Pancreas (tissue), 10 donors: ENCODE data around the gene PIM1. TPM values are rescaled to one million over a fixed set of nuclear protein-coding genes. Genes with fewer than 3 reads are reported as not detected.

Source experiments
- ATAC-seq, 4 donors: fragments of 200-7000 bp; cut with Tn5 transposase; one replicate each; pipeline versions ENCODE4 v1.8.0 to v1.9.1; 2020; ENCODE audit warnings: mild to moderate bottlenecking in 4 of 4, moderate library complexity in 4 of 4
- DNase-seq, 6 donors: peaks; one replicate each; pipeline ENCODE4 v3.0.0-alpha.2; 2020
- FAIRE-seq: peaks from 2 replicates; lab custom pipeline; 2012; peaks lifted over from hg19 to GRCh38; lab: Jason Lieb, UNC
- H3K27ac ChIP-seq, 4 donors: fragments of 200-600 bp; sonication (generic); 1 replicate in 3 of 4; 2 replicates in 1 of 4; pipeline versions ENCODE4 v1.5.0 to v1.8.0; 2020
- H3K27me3 ChIP-seq, 4 donors: fragments of 200-600 bp; one replicate each; pipeline ENCODE4 v1.8.0; 2021
- H3K36me3 ChIP-seq, 3 donors: fragments of 200-600 bp; sonication (generic) in 1 of 3; one replicate each; pipeline versions ENCODE4 v1.5.0 to v1.8.0; 2020 to 2021
- H3K4me1 ChIP-seq, 3 donors: fragments of 200-600 bp; one replicate each; pipeline ENCODE4 v1.8.0; 2021
- H3K4me3 ChIP-seq, 4 donors: fragments of 200-600 bp; sonication (generic) in 2 of 4; one replicate each; pipeline versions ENCODE4 v1.5.0 to v1.8.0; 2020 to 2021
- H3K9me3 ChIP-seq, 4 donors: fragments of 200-600 bp; one replicate each; pipeline ENCODE4 v1.8.0; 2021
- WGBS, 2 donors: extraction: QIAGEN DNeasy Blood & Tissue Kit; methylation state at CpG; one replicate each; pipeline ENCODE4 v1.1.7; 2013; 5-methylcytosine and 5-hydroxymethylcytosine counted together
- intact Hi-C, 3 donors: fragments of 100-400 bp; cut with DNase I; formaldehyde crosslinking; loops; one replicate each; pipeline versions ENCODE4 v1.11.1 to v1.14.2; 2022
- polyA plus RNA-seq, 2 donors: library from polyadenylated mRNA; stranded (reverse); fragments of 200-250 nt; gene quantifications; one replicate each; pipeline ENCODE4 v1.2.3, GENCODE V29; 2013
- total RNA-seq, 6 donors: library from RNA; stranded (reverse); fragmentation: NEBNext Ultra II Directional in 4 of 6; extraction: Animal tissue kit (Norgen Biotek cat#: 25700) in 4 of 6; gene quantifications; one replicate each; pipeline versions ENCODE4 v1.2.1 to v1.2.4, GENCODE V29; 2021 to 2023
- TF ChIP-seq, protein P1 (sequence below), 4 donors: fragments of 200-600 bp; sonication (generic) in 3 of 4; IDR thresholded peaks; one replicate each; pipeline versions ENCODE4 v1.5.0 to v1.8.0; 2021; ENCODE audit warnings: antibody characterized with exemption in 4 of 4
- donor health status: healthy with polysubstance abuse.
- donor health status: DM: no; HTN: no; CAD: no; lungs with moderate emphysema.
- donor health status: DM: no; HTN: no; CAD: no.
- donor health status: control.
- donor health status: control.
- donor health status: Bipolar disorder and iron deficiency.
- donor health status: DM: yes; HTN: yes; CAD: no.
- donor health status: DM: no; HTN: no; CAD: no.
- donor health status: DM: no; HTN: no; CAD: no.
- donor health status: DM: yes; HTN: yes; CAD: no.

Gene PIM1
- total and polyA plus RNA-seq, 8 donors: 7.5 to 25.3 (median 14.1) TPM

DNA sequence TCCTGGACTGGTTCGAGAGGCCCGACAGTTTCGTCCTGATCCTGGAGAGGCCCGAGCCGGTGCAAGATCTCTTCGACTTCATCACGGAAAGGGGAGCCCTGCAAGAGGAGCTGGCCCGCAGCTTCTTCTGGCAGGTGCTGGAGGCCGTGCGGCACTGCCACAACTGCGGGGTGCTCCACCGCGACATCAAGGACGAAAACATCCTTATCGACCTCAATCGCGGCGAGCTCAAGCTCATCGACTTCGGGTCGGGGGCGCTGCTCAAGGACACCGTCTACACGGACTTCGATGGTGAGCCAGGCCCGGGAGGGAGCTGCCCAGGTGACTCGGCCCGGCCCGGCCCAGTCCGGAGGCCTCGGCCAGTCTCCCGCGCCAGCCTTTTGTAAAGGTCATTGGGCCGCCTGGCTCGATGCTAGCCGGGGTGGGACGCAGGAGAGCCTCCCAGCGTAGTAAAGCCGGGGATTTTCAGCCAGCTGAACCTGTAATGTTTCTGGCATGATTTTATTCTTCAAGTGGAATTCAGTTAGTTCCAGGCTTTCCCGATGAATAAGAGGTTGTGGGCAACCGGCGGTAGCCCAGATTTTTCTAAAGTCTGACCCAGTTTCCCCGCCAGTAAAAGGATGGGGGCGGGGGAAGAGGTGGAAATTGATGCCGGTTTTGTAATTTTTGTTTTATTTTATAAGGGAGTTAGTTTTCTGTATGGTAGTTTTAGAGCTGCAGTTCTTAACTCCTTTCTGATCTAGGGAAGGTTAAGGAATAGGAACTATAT, 1.4 kb downstream of the PIM1 start:
- peak overlapping the region; percentile 81 to 98 (median 96) for H3K4me3 ChIP-seq
- intact Hi-C loops: loop anchor here in 2 of 3 donors (2.0 to 10.0 kb wide), 4 partner anchors 119 to 147 kb away; no protein-coding TSS in a partner anchor
- ATAC-seq: peak; percentile 1 to 29 (median 8)

DNA sequence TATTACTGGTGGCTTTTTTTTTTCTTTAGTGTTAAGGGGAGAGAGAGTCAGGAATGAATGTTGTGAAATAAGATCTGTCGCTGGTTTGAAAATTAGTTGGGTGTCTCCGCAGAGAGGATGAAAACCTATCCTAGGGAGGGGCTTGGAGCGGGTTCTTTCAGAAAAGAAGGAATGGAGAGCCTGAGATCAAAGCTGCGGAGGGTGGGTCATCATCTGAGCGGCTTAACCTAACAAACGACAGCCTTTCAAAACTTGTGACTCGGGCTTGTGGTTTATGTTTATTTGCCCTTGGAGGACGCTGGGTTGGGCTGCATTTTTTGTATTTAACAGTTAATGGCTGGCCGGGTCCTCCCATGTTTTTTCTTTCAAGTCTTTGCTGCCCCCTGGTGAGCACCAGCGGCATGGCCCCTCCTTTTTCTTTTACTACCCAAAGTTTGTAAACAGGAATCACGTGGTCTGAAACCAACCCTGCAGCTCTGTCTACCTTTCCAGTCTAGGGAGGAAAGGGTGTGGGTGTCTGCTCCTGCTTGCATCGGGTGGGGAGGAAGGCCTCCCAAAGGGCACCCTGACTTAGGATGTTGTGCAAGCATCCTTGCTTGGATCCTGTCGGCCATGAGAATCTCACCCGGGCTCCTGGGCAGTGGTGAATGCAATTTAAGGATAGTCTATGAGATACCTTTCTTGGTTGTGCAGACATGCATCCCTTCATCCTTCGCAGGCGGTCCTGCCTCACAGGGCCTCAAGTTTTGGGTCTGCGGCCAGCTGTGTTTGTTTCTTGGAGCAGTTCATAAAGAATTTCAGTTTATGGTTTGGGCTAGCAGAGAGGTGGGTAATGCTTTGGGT, 2.2 kb downstream of the PIM1 start:
- peak; percentile 23 to 55 (median 46) for ATAC-seq
- intact Hi-C loops: loop anchor here in 2 of 3 donors (2.0 to 10.0 kb wide), 4 partner anchors 120 to 147 kb away; no protein-coding TSS in a partner anchor
- no peaks in the 10 kb centered on the region for H3K27me3 ChIP-seq
- TF ChIP-seq, protein P1, sequence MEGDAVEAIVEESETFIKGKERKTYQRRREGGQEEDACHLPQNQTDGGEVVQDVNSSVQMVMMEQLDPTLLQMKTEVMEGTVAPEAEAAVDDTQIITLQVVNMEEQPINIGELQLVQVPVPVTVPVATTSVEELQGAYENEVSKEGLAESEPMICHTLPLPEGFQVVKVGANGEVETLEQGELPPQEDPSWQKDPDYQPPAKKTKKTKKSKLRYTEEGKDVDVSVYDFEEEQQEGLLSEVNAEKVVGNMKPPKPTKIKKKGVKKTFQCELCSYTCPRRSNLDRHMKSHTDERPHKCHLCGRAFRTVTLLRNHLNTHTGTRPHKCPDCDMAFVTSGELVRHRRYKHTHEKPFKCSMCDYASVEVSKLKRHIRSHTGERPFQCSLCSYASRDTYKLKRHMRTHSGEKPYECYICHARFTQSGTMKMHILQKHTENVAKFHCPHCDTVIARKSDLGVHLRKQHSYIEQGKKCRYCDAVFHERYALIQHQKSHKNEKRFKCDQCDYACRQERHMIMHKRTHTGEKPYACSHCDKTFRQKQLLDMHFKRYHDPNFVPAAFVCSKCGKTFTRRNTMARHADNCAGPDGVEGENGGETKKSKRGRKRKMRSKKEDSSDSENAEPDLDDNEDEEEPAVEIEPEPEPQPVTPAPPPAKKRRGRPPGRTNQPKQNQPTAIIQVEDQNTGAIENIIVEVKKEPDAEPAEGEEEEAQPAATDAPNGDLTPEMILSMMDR (IDR thresholded peaks at IDR 0.05): peak; percentile 66 to 90 (median 82)
- peak; percentile 83 to 95 (median 86) for DNase-seq
- H3K9me3 ChIP-seq: no peaks in the 10 kb centered on the region
- peaks cover 0 to 13% (median 9%) of the 10 kb centered on the region in 3 donors for H3K4me1 ChIP-seq
- WGBS, 2 donors: 10% methylated on average over 17 of the region's 17 CpGs
- peak; percentile 37 for FAIRE-seq
- H3K4me3 ChIP-seq: peak overlapping the region; percentile 81 to 98 (median 96)
- H3K36me3 ChIP-seq: peaks cover 0 to 29% (median 15%) of the 10 kb centered on the region in 3 donors
- peak overlapping the region; percentile 9 to 87 (median 78) for H3K27ac ChIP-seq

More for the DNA sequence above, 1.4 kb downstream of the PIM1 start:
- H3K27me3 ChIP-seq: no peaks in the 10 kb centered on the region
- peak overlapping the region; percentile 9 to 87 (median 78) for H3K27ac ChIP-seq
- peaks cover 0 to 13% (median 9%) of the 10 kb centered on the region in 3 donors for H3K4me1 ChIP-seq
- TF ChIP-seq, protein P1 (IDR thresholded peaks at IDR 0.05): no peak
- no peaks in the 10 kb centered on the region for H3K9me3 ChIP-seq
- FAIRE-seq (no peak), DNase-seq (peak; percentile 43 to 84 (median 63))
- peaks cover 0 to 29% (median 15%) of the 10 kb centered on the region in 3 donors for H3K36me3 ChIP-seq
- 1 to 3% methylated on average over 45 of the region's 45 CpGs for WGBS, 2 donors

DNA sequence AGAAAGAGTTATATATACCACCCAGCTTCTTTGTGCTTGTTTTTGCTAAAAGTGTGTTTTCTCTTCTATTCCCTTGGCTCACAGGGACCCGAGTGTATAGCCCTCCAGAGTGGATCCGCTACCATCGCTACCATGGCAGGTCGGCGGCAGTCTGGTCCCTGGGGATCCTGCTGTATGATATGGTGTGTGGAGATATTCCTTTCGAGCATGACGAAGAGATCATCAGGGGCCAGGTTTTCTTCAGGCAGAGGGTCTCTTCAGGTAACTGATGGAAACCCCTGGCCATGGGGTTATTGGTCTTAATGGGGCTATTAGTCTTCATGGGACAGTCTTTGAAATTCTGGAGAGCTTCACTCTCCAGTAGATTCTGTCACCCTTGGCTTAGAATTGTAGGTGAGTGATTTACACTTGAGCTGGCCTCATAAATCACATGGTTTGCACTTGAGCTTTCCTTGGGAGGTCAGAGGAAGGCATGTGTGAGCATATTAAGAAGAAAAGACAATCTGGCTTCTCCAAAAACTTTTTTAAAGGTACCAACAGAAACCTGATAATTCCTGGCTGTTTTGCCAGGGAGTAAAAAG, 3.0 kb downstream of the PIM1 start:
- intact Hi-C loops: loop anchor here in 2 of 3 donors (5.0 to 10.0 kb wide), 3 partner anchors 121 to 148 kb away; no protein-coding TSS in a partner anchor
- 83 to 87% methylated on average over 7 of the region's 7 CpGs for WGBS, 2 donors
- Histone ChIP-seq H3K4me3 (peak overlapping the region in 1 of 4 donors; percentile 97), H3K4me1 (peaks cover 0 to 13% (median 9%) of the 10 kb centered on the region in 3 donors), H3K27me3 (no peaks in the 10 kb centered on the region), H3K9me3 (no peaks in the 10 kb centered on the region), H3K36me3 (peaks cover 0 to 29% (median 15%) of the 10 kb centered on the region in 3 donors), H3K27ac (no peak overlapping the region)
- no peak for ATAC-seq
- no peak for DNase-seq
- TF ChIP-seq, protein P1 (IDR thresholded peaks at IDR 0.05): no peak
- FAIRE-seq: no peak

DNA sequence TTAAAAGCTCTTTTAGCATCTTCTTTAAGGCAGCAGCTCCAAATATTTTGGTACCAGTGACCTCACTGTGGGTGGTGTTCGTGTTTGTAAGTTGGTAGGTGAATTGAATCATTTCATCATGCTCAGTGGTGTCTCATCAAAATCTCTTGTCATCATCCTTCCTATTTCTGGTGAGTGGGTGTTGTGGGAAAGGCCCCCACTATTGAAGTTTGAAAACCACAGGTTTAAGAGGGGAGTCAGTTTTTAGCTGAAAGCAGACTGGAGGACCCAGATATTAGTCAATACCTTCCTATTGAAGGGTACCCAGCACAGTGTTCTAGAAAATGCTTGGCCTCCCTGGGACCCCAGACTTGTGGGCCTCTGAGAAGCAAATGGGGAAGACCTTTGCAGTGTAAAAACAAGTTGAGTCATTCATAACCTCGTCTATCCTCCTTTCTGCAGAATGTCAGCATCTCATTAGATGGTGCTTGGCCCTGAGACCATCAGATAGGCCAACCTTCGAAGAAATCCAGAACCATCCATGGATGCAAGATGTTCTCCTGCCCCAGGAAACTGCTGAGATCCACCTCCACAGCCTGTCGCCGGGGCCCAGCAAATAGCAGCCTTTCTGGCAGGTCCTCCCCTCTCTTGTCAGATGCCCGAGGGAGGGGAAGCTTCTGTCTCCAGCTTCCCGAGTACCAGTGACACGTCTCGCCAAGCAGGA, 3.7 kb downstream of the PIM1 start:
- Histone ChIP-seq H3K27ac (no peak overlapping the region), H3K4me3 (peak overlapping the region in 1 of 4 donors; percentile 97)

More for the DNA sequence above, 3.7 kb downstream of the PIM1 start:
- peaks cover 0 to 13% (median 9%) of the 10 kb centered on the region in 3 donors for H3K4me1 ChIP-seq
- intact Hi-C loops: loop anchor here in 2 of 3 donors (5.0 to 10.0 kb wide), 3 partner anchors 121 to 149 kb away; no protein-coding TSS in a partner anchor
- ATAC-seq (no peak), DNase-seq (no peak), FAIRE-seq (no peak)
- H3K36me3 ChIP-seq: peaks cover 0 to 29% (median 15%) of the 10 kb centered on the region in 3 donors
- TF ChIP-seq, protein P1 (IDR thresholded peaks at IDR 0.05): no peak
- 77 to 81% methylated on average over 9 of the region's 9 CpGs for WGBS, 2 donors
- no peaks in the 10 kb centered on the region for H3K9me3 ChIP-seq
- H3K27me3 ChIP-seq: no peaks in the 10 kb centered on the region
